Uterus (tissue), 2 donors: ENCODE measurements around the gene PASK.

ENCODE experiments used
- CTCF ChIP-seq, 4 experiments: fragments of 200-600 bp in 2 of 4; fragments of 450-650 bp in 2 of 4; sonication (generic) in 2 of 4; IDR thresholded peaks; one replicate each; pipeline ENCODE4 v1.5.1; 2016 to 2019; ENCODE audit warnings: antibody characterized with exemption in 4 of 4, mild to moderate bottlenecking in 2 of 4, moderate library complexity in 1 of 4
- POLR2A ChIP-seq, 2 donors: fragments of 450-650 bp; IDR thresholded peaks; one replicate each; pipeline ENCODE4 v1.6.1; 2016; ENCODE audit warnings: antibody characterized with exemption in 2 of 2, mild to moderate bottlenecking in 1 of 2, moderate library complexity in 1 of 2

- TF ChIP-seq CTCF (IDR thresholded peaks at IDR 0.05) (no peak), POLR2A (IDR thresholded peaks at IDR 0.05) (no peak)
Observed at GRCh38 chr2:241064802-241065354, 84.4 kb downstream of the PASK start.
